ENCODE measurements around the gene HSD17B10.

DNA sequence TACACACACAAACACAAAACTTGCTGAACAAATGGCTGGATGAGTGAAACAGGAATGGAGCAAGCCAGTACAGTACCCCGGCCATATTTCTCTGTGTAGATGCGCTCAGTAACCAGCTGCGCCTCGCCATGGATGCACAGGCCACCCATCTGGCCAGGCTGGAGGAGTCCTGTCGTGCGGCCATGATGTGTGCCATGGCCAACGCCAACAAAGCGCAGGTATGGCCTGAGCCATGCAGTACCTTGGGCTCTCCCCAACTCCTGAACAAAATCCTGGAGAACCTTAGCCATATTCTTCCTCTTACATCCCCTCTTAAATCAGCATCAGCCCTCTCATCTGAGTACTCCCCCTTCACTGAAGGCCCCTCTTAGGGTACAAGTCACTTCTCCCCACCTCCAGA, 4.4 kb downstream of the HSD17B10 start:
- TF ChIP-seq, protein P1, sequence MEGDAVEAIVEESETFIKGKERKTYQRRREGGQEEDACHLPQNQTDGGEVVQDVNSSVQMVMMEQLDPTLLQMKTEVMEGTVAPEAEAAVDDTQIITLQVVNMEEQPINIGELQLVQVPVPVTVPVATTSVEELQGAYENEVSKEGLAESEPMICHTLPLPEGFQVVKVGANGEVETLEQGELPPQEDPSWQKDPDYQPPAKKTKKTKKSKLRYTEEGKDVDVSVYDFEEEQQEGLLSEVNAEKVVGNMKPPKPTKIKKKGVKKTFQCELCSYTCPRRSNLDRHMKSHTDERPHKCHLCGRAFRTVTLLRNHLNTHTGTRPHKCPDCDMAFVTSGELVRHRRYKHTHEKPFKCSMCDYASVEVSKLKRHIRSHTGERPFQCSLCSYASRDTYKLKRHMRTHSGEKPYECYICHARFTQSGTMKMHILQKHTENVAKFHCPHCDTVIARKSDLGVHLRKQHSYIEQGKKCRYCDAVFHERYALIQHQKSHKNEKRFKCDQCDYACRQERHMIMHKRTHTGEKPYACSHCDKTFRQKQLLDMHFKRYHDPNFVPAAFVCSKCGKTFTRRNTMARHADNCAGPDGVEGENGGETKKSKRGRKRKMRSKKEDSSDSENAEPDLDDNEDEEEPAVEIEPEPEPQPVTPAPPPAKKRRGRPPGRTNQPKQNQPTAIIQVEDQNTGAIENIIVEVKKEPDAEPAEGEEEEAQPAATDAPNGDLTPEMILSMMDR (IDR thresholded peaks at IDR 0.05) = no peak
- no peak for TF ChIP-seq POLR2A (IDR thresholded peaks at IDR 0.05)

Measured in adrenal gland (tissue), 5 donors.